Gastrocnemius medialis (tissue), 4 donors: ENCODE measurements around the gene PHF12.

Experiments used
- CTCF ChIP-seq, 5 experiments: fragments of 450-650 bp in 3 of 5; fragments of 200-600 bp in 2 of 5; sonication (generic) in 2 of 5; IDR thresholded peaks in 4 of 5; conservative IDR thresholded peaks in 1 of 5; 1 replicate in 4 of 5; 2 replicates in 1 of 5; pipeline ENCODE4 v1.5.1; 2016 to 2019; ENCODE audit warnings: antibody characterized with exemption in 5 of 5, mild to moderate bottlenecking in 3 of 5, moderate library complexity in 3 of 5
- POLR2A ChIP-seq, 2 donors: fragments of 450-650 bp; IDR thresholded peaks; one replicate each; pipeline ENCODE4 v1.6.1; 2017; ENCODE audit warnings: antibody characterized with exemption in 2 of 2, mild to moderate bottlenecking in 2 of 2, moderate library complexity in 2 of 2

GRCh38 chr17:28993645-28994426 lies 42.5 kb upstream of the PHF12 start:
- TF ChIP-seq CTCF (IDR thresholded peaks at IDR 0.05 in 4 of 5, conservative IDR thresholded peaks at IDR 0.05 in 1 of 5) (no peak), POLR2A (IDR thresholded peaks at IDR 0.05) (no peak)
